WI38 (cell line): ENCODE data around the gene NT5M.

Experiments
- H3K4me3 ChIP-seq: 2 replicates; pipeline ENCODE4 v1.5.1; 2011; ENCODE audit warnings: low read depth, mild to moderate bottlenecking, control low read depth, low read length
- CTCF ChIP-seq: IDR thresholded peaks from 2 replicates; pipeline ENCODE4 v1.5.1; 2012; ENCODE audit warnings: low read depth, mild to moderate bottlenecking, control low read depth, low read length

Gene NT5M

GRCh38 chr17:17358866-17359265 is 55.7 kb downstream of the NT5M start:
- no peak for TF ChIP-seq CTCF
- H3K4me3 ChIP-seq, result no peak overlapping the region

- no peak for TF ChIP-seq CTCF
- H3K4me3 ChIP-seq, result no peak overlapping the region
These were observed 56.1 kb downstream of the NT5M start for GRCh38 chr17:17359271-17359670.

GRCh38 chr17:17360087-17360730 is 57.0 kb downstream of the NT5M start:
- H3K4me3 ChIP-seq, result no peak overlapping the region
- no peak for TF ChIP-seq CTCF

GRCh38 chr17:17361543-17361866 is 58.3 kb downstream of the NT5M start:
- no peak overlapping the region for H3K4me3 ChIP-seq
- no peak for TF ChIP-seq CTCF

- no peak for TF ChIP-seq CTCF
- no peak overlapping the region for H3K4me3 ChIP-seq
These were observed 58.8 kb downstream of the NT5M start for GRCh38 chr17:17361867-17362539.

GRCh38 chr17:17362540-17362930 is 59.4 kb downstream of the NT5M start:
- TF ChIP-seq CTCF, result no peak
- H3K4me3 ChIP-seq, result no peak overlapping the region

GRCh38 chr17:17363638-17364337 is 60.6 kb downstream of the NT5M start:
- H3K4me3 ChIP-seq, result no peak overlapping the region
- no peak for TF ChIP-seq CTCF
